Bronchial smooth muscle cell (primary cell): ENCODE measurements around the gene MFSD2A. TPM values are rescaled to one million over a fixed set of nuclear protein-coding genes. Genes with fewer than 3 reads are reported as not detected.

ENCODE experiments used
- total RNA-seq: library from RNA; depleted of rRNA; stranded (reverse); fragments of >200 nt; gene quantifications from 2 replicates; pipeline ENCODE4 v1.2.1, GENCODE V29; 2014

The MFSD2A gene
- total RNA-seq: 0.63 and 0.69 TPM in 2 replicates

GRCh38 chr1:39954870-39955546 is at the start of gene MFSD2A:
MFSD2A (plus strand) TSS chr1:39955145; CDS start chr1:39955293, 148 bp downstream.

Other genes with a start within 250 kb of the MFSD2A start
- gene PPIE, start 216.3 kb upstream of the MFSD2A start, total RNA-seq: 34.4 and 42.9 TPM in 2 replicates
- gene OXCT2, start 183.8 kb upstream of the MFSD2A start, total RNA-seq: 0.09 and 2.2 TPM in 2 replicates
- under 0.01 TPM in 1 of 2 replicates, not detected in the other for gene BMP8B, start 166.3 kb upstream of the MFSD2A start, total RNA-seq
- 16.1 and 25.5 TPM in 2 replicates for gene TRIT1, start 71.6 kb upstream of the MFSD2A start, total RNA-seq
- 0.09 and 0.32 TPM in 2 replicates for gene MYCL, start 53.2 kb upstream of the MFSD2A start, total RNA-seq
- 276 and 338 TPM in 2 replicates for gene CAP1, start 85.6 kb downstream of the MFSD2A start, total RNA-seq
- 24.6 and 36.3 TPM in 2 replicates for gene PPT1, start 142.1 kb downstream of the MFSD2A start, total RNA-seq
- gene RLF, start 206.2 kb downstream of the MFSD2A start, total RNA-seq: 18.5 and 19.4 TPM in 2 replicates